ENCODE results near the gene DCAF4.

DNA sequence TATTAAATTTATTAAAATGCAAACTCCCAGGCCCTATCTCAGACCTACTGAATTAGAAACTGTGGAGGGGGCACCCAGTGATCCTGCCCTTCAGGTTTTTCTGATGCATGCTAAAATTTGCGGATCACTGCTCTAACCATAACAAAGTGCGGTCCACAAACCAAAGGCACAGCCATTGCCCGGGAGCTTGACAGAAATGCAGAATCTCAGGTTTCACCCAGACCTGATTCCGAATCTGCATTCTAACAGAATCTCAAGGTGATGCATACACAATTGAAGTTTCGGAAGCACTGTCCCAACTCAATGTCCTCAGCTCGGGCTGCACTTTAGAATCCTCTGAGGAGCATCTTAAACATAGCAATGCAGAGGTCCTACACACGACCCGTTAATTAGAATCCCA lies 54.6 kb downstream of the DCAF4 start:
- TF ChIP-seq, protein P1, sequence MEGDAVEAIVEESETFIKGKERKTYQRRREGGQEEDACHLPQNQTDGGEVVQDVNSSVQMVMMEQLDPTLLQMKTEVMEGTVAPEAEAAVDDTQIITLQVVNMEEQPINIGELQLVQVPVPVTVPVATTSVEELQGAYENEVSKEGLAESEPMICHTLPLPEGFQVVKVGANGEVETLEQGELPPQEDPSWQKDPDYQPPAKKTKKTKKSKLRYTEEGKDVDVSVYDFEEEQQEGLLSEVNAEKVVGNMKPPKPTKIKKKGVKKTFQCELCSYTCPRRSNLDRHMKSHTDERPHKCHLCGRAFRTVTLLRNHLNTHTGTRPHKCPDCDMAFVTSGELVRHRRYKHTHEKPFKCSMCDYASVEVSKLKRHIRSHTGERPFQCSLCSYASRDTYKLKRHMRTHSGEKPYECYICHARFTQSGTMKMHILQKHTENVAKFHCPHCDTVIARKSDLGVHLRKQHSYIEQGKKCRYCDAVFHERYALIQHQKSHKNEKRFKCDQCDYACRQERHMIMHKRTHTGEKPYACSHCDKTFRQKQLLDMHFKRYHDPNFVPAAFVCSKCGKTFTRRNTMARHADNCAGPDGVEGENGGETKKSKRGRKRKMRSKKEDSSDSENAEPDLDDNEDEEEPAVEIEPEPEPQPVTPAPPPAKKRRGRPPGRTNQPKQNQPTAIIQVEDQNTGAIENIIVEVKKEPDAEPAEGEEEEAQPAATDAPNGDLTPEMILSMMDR (IDR thresholded peaks at IDR 0.05), result no peak
- no peak for TF ChIP-seq POLR2A (IDR thresholded peaks at IDR 0.05)

Data from testis (tissue), 2 donors.